Fibroblast of upper back skin (primary cell): Measurements from ENCODE around the gene LSM5.
"Not testable (repeated sequence)": the region's sequence is repeated elsewhere in the genome, so short reads cannot be mapped to it uniquely, and the experiment has no call there.

Experiments
- DNase-seq: peaks from one replicate; pipeline ENCODE4 v3.0.0-alpha.2; 2013

Gene LSM5

DNA sequence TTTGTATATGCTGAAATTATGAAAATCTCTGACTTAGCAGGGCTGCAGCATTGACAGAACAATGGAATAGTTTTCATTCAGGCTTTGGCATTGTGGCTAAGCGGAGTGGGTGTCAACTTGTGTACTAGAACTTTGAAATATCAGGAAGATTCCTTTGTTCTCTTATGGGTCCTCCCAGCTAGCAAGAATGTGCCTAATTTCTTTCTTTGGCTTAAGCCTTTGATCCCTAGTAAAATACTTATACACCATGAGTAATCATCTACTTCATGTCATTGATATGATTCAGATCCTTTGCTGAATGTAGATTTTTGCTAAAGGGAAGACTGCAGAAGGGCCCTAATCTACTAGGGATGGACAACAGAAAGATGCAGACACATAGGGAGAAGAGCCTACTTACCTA lies 11.3 kb upstream of the LSM5 start:
- peak; percentile 83 for DNase-seq

DNA sequence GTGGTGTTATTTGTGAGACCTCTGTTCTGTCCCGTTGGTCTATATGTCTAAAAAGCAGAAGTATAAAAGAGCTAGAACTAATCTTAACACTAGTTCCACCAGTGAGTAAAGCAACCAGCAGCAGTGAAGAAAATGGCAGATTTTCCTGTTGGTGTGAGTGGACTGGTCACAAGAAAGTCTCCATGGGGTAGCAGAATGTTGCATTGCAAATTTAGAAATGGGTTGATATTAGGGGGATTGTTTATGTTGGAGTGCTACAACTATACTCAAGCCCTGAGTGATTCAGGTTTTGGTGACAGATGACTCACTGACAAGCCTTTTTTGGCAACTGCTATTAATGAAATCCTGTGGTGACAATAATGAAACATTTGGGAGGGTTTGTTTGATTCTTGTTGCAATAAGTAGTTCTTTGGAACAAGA lies 10.8 kb upstream of the LSM5 start:
- DNase-seq: peak; percentile 84

DNA sequence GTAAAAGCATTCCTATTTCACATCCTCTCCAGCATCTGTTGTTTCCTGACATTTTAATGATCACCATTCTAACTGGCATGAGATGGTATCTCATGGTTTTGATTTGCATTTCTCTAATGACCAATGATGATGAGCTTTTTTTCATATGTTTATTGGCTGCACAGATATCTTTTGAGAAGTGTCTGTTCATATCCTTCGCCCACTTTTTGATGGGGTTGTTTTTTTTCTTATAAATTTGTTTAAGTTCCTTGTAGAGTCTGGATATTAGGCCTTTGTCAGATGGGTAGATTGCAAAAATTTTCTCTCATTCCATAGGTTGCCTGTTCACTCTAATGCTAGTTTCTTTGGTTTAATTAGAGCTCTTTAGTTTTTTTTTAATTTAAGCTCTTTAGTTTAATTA lies 10.0 kb upstream of the LSM5 start:
- not testable (repeated sequence) for DNase-seq

DNA sequence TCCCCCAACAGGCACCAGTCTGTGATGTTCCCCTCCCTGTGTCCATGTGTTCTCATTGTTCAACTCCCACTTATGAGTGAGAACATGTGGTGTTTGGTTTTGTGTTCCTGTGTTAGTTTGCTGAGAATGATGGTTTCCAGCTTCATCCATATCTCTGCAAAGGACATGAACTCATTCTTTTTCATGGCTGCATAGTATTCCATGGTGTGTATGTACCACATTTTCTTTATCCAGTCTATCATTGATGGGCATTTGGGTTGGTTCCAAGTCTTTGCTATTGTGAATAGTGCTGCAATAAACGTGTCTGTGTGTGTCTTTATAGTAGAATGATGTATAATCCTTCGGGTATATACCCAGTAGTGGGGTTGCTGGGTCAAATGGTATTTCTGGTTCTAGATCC lies 9.6 kb upstream of the LSM5 start:
- not testable (repeated sequence) for DNase-seq

DNA sequence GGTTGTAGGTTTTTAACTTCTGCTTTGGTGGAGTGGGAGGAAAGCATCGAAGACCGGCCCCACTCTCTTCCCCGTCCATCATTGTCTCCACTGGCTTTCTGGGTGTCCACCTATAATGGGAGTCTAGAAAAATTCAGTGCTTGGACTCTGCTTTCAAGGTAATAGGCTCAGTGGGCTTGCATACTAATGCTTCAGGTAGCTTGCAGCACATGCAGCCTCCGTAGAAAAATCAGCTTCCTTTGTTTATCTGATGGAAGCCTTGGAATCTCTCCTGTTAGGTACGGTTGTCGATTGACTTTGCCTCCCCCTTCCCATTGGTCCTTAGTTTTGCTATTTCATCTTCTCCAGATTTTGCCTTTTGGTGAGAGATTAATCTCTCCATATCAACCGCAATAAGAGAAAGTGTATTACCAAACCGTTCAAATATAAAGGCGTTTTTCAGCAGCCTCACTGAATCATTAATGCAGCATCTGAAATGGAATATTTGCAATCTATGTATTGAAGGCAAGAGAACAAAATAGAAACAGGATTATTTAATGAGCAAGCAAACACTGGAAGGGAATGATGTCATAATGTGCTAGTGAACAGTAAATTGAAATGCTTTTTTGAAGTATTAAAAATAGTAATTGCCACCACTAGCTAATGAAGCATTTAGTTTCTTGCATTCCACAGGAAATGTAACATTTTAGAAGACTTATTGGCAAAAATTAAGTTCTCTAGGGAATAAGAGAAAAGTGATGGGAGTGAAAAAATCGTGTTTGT lies 6.1 kb upstream of the LSM5 start:
- no peak for DNase-seq

DNA sequence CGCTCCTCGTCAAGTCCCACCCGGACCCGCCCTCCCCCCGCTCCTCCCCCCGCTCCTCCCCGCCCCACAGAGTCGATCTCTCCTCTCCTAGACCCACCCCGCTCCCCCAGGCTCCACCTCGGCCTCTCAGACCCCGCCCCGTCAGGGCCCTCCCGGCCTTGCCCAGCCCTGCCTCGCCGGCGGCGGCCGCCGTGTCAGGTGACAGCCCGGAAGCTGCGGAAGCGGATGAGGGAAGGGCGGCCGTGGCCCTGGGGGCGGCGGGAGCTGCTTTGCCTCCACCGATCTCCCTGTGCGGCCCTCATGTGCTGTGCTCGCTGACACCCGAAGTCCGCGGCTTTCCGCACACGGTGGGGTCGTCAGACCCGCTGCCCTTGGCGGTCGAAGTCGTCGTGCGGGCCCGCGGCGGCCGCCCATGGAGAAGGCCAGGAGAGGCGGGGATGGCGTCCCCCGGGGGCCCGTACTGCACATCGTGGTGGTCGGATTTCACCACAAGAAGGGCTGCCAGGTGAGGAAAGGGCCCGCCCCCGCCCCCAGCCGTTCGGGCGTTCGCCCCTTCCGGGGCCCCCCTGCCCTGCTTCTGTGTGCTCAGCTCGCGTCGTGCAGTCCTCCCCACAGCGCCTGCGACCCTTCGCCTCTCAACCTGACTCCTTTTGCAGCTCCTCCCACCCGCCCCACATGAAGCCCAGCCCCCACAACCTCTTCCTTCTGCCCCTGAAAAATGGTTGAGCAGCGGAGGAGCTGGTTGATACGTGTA lies 5.3 kb upstream of the LSM5 start, which contains the start of gene AVL9:
TSS of gene AVL9 (plus strand) at position 192 of the 754 bp plus-strand sequence. CDS start at position 413, 221 bp downstream.
- DNase-seq: peak; percentile 95

DNA sequence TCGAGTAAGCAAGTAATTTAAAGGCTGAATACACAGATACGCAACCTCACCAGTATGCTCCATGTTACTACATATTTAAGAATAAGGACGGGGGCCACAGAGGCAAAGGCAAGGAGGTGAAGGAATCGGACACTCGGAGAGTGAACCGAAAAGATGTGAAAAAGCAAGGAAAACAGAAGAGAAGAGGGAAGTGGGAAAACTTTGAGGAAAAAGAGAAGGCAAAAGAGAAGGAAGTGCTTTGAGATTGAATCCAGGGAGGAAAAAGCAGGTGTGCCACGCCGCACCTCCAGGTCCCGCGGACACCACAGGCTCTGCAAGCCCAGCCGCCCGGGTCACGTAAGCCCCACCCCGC lies 4.7 kb upstream of the LSM5 start:
- no peak for DNase-seq

DNA sequence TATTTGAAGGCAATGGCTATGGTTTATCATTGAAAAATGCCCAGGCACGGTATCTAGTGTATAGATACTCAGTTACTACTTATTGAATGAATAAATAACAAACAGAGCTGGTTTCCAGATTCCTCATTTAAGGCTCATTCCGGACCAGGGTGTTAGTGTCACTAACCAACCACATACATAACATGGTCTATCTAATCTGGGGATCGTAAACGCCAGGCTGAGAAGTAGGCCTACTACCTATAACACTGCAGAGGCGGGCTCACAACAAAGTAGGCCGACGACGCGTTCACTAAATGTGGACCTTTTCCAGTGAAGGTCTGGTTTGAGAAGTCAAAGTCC lies 423 bp downstream of the LSM5 start:
- no peak for DNase-seq

DNA sequence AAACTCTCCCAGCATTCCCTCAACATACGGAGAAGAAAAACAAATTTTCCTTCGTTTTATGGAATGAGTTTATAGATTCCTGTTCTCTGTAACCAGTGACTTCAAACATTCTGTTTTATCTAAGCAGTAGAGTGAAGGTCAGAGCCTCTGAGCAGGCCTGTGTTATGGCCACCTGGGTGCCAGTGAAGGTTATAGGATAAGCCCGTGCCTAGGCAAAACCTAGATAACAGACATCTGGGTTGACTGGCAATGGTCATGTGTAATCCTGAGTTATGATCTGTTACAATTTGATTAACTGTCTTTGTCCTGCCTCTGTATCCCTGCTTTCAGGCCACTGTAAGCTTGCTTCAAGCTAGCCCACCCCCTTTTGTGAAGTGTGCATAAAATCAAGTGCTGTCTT lies 8.3 kb downstream of the LSM5 start:
- DNase-seq: no peak

DNA sequence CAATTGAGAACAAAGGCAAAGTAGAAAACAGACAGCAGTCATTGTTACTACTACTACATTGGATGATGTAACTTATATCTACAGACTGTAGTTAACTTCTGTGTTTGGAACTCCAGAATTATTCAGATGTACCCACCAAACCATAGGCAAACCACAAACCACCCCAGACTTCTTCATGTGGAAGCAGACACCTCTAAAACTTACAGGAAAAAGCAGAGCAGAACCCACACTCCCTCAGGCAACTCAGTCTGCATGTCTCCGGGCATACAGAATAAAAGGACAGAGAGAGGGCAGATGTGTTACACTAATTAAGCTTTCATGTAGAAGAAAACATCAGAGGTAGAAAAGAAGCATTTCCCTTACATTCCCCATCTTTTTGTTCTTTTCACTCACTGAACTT lies 9.0 kb downstream of the LSM5 start:
- no peak for DNase-seq

DNA sequence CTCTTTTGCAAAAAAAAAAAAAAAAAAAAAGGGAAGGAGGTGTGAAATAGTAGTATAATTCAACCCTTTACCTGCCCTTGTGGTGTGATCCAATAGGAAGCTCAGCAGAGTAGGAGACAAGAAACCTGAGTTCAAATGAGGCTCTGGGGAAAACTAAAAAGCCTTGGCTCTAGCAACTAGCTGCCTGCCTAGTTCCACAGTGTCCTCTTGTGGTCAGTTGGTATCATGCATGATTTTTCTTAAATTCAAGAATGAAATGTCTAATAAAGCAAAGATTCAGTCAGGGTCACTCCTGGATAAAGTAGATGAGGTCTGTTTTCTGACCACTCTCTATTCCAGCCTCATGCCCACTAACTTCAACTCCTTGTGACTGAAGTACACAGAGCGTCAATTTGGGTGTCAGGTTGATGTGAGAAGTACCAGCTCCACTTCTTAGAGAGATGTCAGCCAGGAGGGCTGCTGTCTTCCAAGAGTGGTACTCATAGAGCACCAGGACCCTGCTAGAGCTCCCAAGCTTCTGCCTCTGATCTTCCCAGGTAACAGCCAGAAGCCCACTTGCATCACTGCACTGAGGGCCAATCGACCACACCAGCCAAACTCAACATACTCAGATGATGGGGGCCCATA lies 10.5 kb downstream of the LSM5 start:
- peak; percentile 45 for DNase-seq

DNA sequence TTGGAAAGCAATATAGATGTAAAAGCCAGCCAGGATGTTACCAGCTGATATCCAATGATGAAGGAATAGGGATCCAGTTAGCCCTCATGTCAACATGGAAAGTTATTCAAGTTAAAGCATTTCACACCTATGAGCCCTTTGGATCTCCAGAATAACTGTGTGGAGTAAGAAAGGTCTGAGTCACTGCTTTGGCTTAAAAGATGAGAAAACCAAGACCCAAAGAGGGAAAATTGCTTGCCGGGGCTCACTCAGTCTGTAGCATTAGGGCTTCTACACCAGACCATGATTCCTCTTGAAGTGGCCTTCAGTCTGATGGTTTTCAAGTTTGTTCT lies 12.6 kb downstream of the LSM5 start:
- no peak for DNase-seq

DNA sequence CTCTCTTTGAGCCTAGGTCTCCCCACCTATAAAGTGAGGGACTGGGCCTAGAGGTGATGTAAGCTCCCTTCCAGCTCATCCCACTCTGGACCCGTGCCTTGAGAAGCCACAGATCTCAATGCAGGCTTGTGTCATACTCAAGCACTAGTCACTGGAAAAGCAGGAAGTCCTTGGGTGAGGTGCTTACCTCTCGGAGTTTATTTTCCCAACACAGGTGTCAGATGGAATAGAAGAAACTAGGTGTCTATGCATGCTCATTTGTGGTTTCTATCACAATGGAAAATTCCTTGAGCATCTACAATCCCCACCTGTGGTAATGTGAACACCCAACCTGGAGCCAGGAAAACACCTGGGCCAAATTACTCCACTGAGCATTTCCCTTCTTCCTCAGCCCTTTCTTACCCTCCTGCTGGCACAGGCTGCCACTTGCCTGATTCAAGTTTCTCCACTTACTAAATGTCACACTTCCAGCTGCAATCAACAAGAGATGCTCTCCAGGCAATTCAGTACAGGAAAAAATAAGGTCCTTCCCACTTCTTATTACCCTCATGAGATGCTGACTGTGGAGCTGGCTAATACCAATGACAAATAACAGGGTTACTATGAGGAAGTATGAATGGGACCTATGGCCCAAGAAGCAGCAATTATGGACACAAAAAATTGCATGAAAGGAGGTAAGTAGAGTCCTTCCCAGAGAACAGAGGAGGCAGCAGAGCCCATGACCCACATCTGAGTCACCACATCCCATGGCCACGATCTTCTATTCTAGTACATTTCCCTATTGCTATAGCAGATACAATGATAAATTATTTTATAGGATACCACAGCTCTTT lies 13.1 kb downstream of the LSM5 start:
- no peak for DNase-seq

DNA sequence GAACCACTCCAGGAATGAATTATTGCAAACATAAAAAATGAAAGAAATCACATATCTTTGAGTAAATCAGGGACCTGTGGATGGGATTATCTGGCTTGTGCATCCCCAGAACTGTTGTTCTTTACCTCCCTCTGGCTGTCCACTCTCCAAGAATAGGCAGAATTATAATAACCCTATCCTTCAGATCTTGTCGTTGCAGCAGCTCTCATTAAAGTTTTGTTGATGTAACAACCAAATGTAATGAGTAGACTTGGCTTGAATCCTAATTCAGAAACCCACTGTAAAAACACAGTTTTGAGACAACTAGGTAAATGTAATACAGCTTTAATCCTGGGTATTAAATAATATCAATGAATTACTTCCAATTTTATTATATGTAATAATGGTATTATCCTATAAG lies 16.2 kb downstream of the LSM5 start:
- DNase-seq: no peak

DNA sequence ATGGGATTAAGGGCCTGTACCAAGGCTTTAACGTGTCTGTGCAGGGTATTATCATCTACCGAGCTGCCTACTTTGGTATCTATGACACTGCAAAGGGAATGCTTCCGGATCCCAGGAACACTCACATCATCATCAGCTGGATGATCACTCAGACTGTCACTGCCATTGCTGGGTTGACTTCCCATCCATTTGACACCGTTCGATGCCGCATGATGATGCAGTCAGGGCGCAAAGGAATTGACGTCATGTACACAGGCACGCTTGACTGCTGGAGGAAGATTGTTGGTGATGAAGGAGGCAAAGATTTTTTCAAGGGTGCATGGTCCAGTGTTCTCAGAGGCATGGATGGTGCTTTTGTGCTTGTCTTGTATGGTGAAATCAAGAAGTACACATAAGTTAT lies 18.2 kb downstream of the LSM5 start:
- no peak for DNase-seq

DNA sequence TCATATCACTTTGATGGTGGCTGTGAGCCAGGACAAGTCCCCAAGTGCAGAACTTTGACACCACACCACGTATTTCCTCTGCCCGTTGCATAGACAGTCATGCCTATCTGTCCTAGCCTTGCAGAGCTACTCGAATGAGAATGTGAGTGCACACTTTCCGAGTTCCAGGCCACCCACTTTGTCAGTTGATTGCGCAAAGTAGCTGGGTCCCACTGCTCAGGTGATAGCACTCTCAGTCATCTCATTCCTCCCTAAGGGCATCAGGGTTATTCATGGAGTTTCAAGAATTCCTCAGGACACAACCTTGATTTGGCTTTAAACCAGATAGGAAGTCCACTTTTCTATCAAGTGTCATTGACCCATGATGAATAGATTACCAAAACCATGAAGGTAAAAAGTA lies 19.3 kb downstream of the LSM5 start:
- DNase-seq: no peak

DNA sequence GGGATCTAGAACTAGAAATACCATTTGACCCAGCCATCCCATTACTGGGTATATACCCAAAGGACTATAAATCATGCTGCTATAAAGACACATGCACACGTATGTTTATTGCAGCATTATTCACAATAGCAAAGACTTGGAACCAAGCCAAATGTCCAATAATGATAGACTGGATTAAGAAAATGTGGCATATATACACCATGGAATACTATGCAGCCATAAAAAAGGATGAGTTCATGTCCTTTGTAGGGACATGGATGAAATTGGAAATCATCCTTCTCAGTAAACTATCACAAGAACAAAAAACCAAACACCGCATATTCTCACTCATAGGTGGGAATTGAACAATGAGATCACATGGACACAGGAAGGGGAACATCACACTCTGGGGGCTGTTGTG lies 20.2 kb downstream of the LSM5 start:
- DNase-seq: not testable (repeated sequence)

DNA sequence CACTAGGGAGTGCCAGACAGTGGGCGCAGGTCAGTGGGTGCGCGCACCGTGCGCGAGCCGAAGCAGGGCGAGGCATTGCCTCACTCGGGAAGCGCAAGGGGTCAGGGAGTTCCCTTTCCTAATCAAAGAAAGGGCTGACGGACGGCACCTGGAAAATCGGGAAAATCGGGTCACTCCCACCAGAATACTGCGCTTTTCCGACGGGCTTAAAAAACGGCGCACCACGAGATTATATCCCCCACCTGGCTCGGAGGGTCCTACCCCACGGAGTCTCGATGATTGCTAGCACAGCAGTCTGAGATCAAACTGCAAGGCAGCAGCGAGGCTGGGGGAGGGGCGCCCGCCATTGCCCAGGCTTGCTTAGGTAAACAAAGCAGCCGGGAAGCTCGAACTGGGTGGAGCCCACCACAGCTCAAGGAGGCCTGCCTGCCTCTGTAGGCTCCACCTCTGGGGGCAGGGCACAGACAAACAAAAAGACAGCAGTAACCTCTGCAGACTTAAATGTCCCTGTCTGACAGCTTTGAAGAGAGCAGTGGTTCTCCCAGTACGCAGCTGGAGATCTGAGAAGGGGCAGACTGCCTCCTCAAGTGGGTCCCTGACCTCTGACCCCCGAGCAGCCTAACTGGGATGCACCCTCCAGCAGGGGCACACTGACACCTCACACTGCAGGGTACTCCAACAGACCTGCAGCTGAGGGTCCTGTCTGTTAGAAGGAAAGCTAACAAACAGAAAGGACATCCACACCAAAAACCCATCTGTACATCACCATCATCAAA lies 25.4 kb downstream of the LSM5 start:
- not testable (repeated sequence) for DNase-seq

DNA sequence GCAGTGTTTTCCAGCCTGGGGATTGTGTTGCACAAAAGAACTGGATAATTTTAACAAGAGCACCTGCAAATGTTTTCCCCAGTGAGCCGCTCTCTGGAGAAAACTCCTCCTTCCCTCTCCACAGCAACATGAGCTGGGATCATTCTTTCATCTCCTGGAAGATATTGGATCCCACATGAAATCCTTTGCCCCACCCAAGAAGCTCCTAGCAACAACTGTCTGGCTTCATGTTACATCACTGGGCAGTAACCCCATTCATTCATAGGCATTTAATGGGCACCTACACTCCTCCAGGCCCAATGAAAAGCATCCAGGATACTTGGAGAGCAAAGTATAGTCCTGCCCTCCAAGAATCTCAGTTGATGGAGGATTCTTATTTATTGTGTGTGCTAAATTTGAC lies 27.2 kb downstream of the LSM5 start:
- DNase-seq: no peak

DNA sequence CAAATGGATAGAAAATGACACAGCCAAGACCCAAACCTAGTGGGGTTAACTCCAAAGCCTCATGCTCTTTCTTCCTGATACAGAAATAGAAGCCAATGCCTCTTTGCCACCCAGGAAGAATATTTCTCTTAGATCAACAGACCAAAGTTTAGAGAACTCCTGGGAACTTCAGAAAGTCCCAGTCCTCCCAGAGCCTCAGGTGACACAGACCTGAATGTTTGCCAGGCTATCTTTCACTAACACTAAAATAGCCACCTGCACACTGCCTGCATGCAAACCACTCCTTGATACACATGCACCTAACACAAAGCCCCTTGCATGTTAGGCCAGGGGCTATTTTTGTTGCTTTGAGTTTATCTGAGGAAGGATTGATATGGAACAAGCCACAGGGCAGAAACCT lies 27.7 kb downstream of the LSM5 start:
- DNase-seq: no peak

DNA sequence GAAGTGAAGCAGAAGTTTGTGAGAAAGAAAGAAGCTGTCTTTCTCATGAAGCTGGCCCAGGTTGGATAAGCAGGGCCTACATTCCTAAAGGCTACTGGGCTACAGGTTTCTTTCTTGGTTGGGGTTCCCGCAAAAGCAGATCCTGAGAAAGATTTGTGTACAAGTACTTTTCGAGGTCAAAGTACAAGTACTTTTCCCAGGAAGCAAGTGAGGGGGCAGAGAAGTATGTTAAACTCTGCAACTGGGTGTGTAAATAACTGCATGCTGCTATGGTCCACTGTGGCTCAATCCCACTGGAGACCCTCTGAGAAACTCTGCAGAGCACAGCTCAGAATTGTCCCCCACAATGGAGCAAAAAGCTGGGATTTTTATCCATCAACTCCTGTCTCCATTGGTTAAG lies 28.7 kb downstream of the LSM5 start:
- no peak for DNase-seq

DNA sequence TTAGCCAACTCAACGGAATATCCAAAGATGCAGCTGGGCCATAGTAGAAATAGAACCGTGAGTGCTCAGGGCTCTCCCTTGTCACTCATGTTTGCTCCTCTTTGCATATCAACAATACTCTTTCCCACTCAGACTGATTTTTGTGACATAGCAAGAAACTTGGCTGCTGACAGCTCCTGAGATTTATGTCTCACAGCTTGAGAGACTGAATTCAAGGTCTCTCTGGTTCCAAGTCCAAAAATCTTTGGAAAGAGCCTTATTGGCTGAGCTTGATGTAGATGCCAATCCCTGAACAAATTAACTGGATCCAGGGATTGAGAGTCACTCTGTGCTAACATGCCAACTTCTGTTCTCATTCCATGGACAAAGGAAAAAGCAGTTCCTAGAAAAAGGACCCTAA lies 30.4 kb downstream of the LSM5 start:
- no peak for DNase-seq

DNA sequence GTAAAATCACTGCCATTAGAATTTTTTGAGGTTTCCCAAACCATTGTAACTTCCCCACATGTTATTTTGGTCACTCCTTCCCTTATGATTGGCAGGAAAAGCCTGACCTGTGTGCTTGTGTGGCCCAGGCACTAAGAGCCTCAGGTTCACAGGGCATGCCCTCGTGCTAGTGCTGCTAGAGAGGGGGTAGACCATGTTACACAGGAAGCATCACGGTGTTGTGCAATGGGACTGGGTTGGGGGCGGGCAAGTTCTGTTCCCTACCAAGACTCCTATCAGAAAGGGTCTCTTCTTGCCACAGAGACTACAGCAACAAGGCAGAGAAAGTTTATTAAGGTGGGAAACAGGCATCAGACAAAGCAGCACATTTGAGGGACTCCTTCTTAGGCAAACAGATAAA lies 32.2 kb downstream of the LSM5 start:
- no peak for DNase-seq
